Endothelial cell of umbilical vein (primary cell): ENCODE results near the gene TRIM67. TPM values are rescaled to one million over a fixed set of nuclear protein-coding genes. Genes with fewer than 3 reads are reported as not detected.

Experiments used
- BruUV-seq: library from RNA; stranded (reverse); fragments of 400-500 nt; replicated peaks from 2 replicates; lab custom pipeline; 2021; lab: Mats Ljungman, UMichigan
- CTCF ChIA-PET: fragments of 300-600, 350-600 bp; sonication (Branson Sonifier 250); formaldehyde crosslinking; loops from one replicate; lab custom pipeline; 2021; ENCODE audit warnings: antibody characterized with exemption, inconsistent platforms; lab: Charles Lee
- POLR2A ChIA-PET: fragments of 300-600, 350-600 bp; sonication (Branson Sonifier 250); formaldehyde crosslinking; loops from one replicate; lab custom pipeline; 2021; ENCODE audit warnings: antibody characterized with exemption, inconsistent platforms; lab: Charles Lee
- DNase-seq: peaks from one replicate; pipeline ENCODE4 v3.0.0-alpha.2; 2011; ENCODE audit warnings: low read depth, low spot score
- FAIRE-seq: peaks from 2 replicates; lab custom pipeline; 2011; peaks lifted over from hg19 to GRCh38; lab: Jason Lieb, UNC
- H2AFZ ChIP-seq: 2 replicates; pipeline ENCODE4 v1.6.0; 2012; ENCODE audit warnings: low read depth, low read length, control low read depth, inconsistent platforms
- H3K27ac ChIP-seq: 2 replicates; pipeline ENCODE4 v1.5.1; 2011; ENCODE audit warnings: low read depth, mild to moderate bottlenecking, control low read depth, low read length, moderate library complexity; ENCODE audit not compliant: insufficient read depth
- H3K27me3 ChIP-seq, 2 experiments: 2 replicates each; pipeline versions ENCODE4 v1.6.0 to v1.6.1; 2011; ENCODE audit warnings: low read length in 2 of 2, mixed read lengths in 1 of 2; ENCODE audit not compliant: control insufficient read depth in 2 of 2, insufficient read depth in 2 of 2
- H3K36me3 ChIP-seq, 2 experiments: 2 replicates in 1 of 2; 3 replicates in 1 of 2; pipeline ENCODE4 v1.5.1; 2011; ENCODE audit warnings: low read length in 2 of 2, mild to moderate bottlenecking in 1 of 2, moderate library complexity in 1 of 2; ENCODE audit not compliant: control insufficient read depth in 2 of 2, insufficient read depth in 2 of 2; ENCODE audit errors: extremely low read depth in 1 of 2
- H3K4me1 ChIP-seq: 3 replicates; pipeline ENCODE4 v1.5.1; 2011; ENCODE audit warnings: mild to moderate bottlenecking, low read length; ENCODE audit not compliant: control insufficient read depth, insufficient read depth; ENCODE audit errors: extremely low read depth
- H3K4me2 ChIP-seq: 2 replicates; pipeline ENCODE4 v1.6.1; 2011; ENCODE audit warnings: low read length, control low read depth, mixed read lengths; ENCODE audit not compliant: insufficient read depth
- H3K4me3 ChIP-seq, 3 experiments: fragments of 200-600 bp in 1 of 3; sonication (generic), shearing (Covaris generic) in 1 of 3; replicated peaks in 1 of 3; 2 replicates each; pipeline ENCODE4 v1.5.1; 2011 to 2016; ENCODE audit warnings: control low read depth in 3 of 3, low read length in 3 of 3, mild to moderate bottlenecking in 2 of 3, inconsistent platforms in 1 of 3, low read depth in 1 of 3, moderate library complexity in 1 of 3; ENCODE audit not compliant: insufficient read depth in 1 of 3
- H3K79me2 ChIP-seq: 2 replicates; pipeline ENCODE4 v1.6.0; 2012; ENCODE audit warnings: low read length, inconsistent platforms; ENCODE audit not compliant: control insufficient read depth, insufficient read depth
- H3K9ac ChIP-seq: replicated peaks from 2 replicates; pipeline ENCODE3; 2011; ENCODE audit warnings: low read length, control low read depth; ENCODE audit not compliant: insufficient read depth; ENCODE audit errors: extremely low read depth
- H3K9me1 ChIP-seq: replicated peaks from 3 replicates; pipeline ENCODE4 v1.6.0; 2011; ENCODE audit warnings: mild to moderate bottlenecking, low read length; ENCODE audit not compliant: control insufficient read depth, insufficient read depth; ENCODE audit errors: extremely low read depth
- H3K9me3 ChIP-seq: replicated peaks from 2 replicates; pipeline ENCODE4 v1.5.1; 2012; ENCODE audit warnings: low read length, inconsistent platforms; ENCODE audit not compliant: control insufficient read depth, insufficient read depth
- H4K20me1 ChIP-seq: replicated peaks from 2 replicates; pipeline ENCODE3; 2011; ENCODE audit warnings: mild to moderate bottlenecking, low read length; ENCODE audit not compliant: control insufficient read depth, insufficient read depth; ENCODE audit errors: extremely low read depth
- EZH2 ChIP-seq: IDR thresholded peaks from 2 replicates; pipeline ENCODE4 v1.6.1; 2012; ENCODE audit warnings: borderline replicate concordance, low read depth, mild to moderate bottlenecking, moderate library complexity, low read length, inconsistent platforms; ENCODE audit not compliant: severe bottlenecking
- FOS ChIP-seq: IDR thresholded peaks from 2 replicates; pipeline ENCODE4 v1.6.1; 2011; ENCODE audit warnings: mild to moderate bottlenecking, low read length, moderate library complexity, borderline replicate concordance; ENCODE audit not compliant: insufficient read depth
- GATA2 ChIP-seq: IDR thresholded peaks from 2 replicates; pipeline ENCODE4 v1.7.0; 2011; ENCODE audit warnings: low read depth, mild to moderate bottlenecking, moderate library complexity, mixed read lengths, low read length; ENCODE audit not compliant: insufficient read length, insufficient read depth
- JUN ChIP-seq: IDR thresholded peaks from 2 replicates; pipeline ENCODE4 v1.6.1; 2011; ENCODE audit warnings: borderline replicate concordance, low read depth; ENCODE audit not compliant: insufficient read length, insufficient read depth
- MYC ChIP-seq: IDR thresholded peaks from one replicate; pipeline ENCODE4 v1.6.1; 2011; ENCODE audit warnings: mild to moderate bottlenecking, low read depth, low read length
- POLR2A ChIP-seq: IDR thresholded peaks from 2 replicates; pipeline ENCODE4 v1.6.1; 2012; ENCODE audit warnings: low read depth, mild to moderate bottlenecking, control low read depth, low read length
- POLR2AphosphoS5 ChIP-seq: IDR thresholded peaks from 2 replicates; pipeline ENCODE4 v1.6.1; 2012; ENCODE audit warnings: low read depth, mild to moderate bottlenecking, control low read depth, low read length, moderate library complexity; ENCODE audit not compliant: insufficient read depth
- dilution Hi-C: fragments of 300-500 bp; cut with MboI; formaldehyde crosslinking; loops from one replicate; pipeline ENCODE4 v1.15.0; 2019; ENCODE audit warnings: low sequenced_read_pairs; ENCODE audit not compliant: extremely low pct_ligation_motif_present
- intact Hi-C: fragments of 100-400 bp; cut with micrococcal nuclease; formaldehyde crosslinking; loops from one replicate; pipeline ENCODE4 v1.10.0; 2022
- polyA plus RNA-seq, 4 experiments: library from polyadenylated mRNA; depleted of rRNA in 3 of 4; stranded (reverse) in 3 of 4; unstranded in 1 of 4; fragments of >200 nt; gene quantifications; 2 replicates each; pipeline versions ENCODE4 v1.2.1 to v1.2.3, GENCODE V29; 2011 to 2012; ENCODE audit warnings: missing spikeins in 1 of 4
- total RNA-seq: library from RNA; stranded (reverse); gene quantifications from 2 replicates; pipeline ENCODE4 v1.2.3, GENCODE V29; 2021
- TF ChIP-seq, protein P1 (sequence below), 2 donors: IDR thresholded peaks; 1 replicate in 1 of 2; 2 replicates in 1 of 2; pipeline ENCODE4 v1.5.1; 2011; ENCODE audit warnings: low read length in 2 of 2, mild to moderate bottlenecking in 2 of 2, moderate library complexity in 2 of 2, control low read depth in 1 of 2, inconsistent platforms in 1 of 2, low read depth in 1 of 2; ENCODE audit not compliant: insufficient read depth in 1 of 2; ENCODE audit errors: extremely low read depth in 1 of 2
- TF ChIP-seq, protein P2 (sequence below): IDR thresholded peaks from 2 replicates; pipeline ENCODE4 v1.6.1; 2011; ENCODE audit not compliant: insufficient read depth, insufficient read length

The TRIM67 gene
- total and polyA plus RNA-seq, 2 donors (not counting 3 experiments of a cell fraction or from before 2014, with no cell fraction given): not detected

DNA sequence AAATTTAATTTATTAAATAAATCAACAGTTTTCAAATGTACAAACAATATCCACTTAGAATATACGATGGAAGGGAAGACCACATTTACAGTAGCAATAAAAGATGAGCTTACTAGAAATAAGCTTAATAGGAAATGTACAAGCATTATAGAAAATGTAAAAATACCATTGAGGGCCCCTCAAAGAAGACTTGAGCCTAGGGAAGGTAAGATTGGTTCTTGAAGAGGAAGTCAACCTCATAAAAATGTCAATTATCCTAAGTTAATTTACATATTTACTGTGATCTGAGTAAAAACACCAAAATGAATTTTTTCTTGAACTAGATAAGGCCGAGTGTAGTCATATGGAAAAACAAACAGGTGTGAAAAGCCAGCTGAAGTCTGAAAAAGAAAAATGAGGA lies 39.7 kb upstream of the TRIM67 start:
- DNase-seq (no peak), FAIRE-seq (no peak)
- no peak overlapping the region for H3K9ac ChIP-seq
- dilution Hi-C loops (no loop called here), intact Hi-C loops (no loop called here)
- POLR2A ChIA-PET: no interaction called here
- H3K79me2 ChIP-seq: no peaks in the 10 kb centered on the region
- no peak overlapping the region for H3K4me3 ChIP-seq
- H3K4me1 ChIP-seq: no peaks in the 10 kb centered on the region
- H3K27ac ChIP-seq: no peak overlapping the region
- BruUV-seq: no TSS peak
- TF ChIP-seq FOS (no peak), POLR2A (no peak), POLR2AphosphoS5 (no peak), JUN (no peak), EZH2 (no peak), GATA2 (no peak), MYC (no peak)
- TF ChIP-seq, protein P1, sequence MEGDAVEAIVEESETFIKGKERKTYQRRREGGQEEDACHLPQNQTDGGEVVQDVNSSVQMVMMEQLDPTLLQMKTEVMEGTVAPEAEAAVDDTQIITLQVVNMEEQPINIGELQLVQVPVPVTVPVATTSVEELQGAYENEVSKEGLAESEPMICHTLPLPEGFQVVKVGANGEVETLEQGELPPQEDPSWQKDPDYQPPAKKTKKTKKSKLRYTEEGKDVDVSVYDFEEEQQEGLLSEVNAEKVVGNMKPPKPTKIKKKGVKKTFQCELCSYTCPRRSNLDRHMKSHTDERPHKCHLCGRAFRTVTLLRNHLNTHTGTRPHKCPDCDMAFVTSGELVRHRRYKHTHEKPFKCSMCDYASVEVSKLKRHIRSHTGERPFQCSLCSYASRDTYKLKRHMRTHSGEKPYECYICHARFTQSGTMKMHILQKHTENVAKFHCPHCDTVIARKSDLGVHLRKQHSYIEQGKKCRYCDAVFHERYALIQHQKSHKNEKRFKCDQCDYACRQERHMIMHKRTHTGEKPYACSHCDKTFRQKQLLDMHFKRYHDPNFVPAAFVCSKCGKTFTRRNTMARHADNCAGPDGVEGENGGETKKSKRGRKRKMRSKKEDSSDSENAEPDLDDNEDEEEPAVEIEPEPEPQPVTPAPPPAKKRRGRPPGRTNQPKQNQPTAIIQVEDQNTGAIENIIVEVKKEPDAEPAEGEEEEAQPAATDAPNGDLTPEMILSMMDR (IDR thresholded peaks at IDR 0.05; ENCODE audit: extremely low read depth in 1 of 2, insufficient read depth in 1 of 2, low read depth in 1 of 2, low read length in 2 of 2): no peak
- TF ChIP-seq, protein P2, sequence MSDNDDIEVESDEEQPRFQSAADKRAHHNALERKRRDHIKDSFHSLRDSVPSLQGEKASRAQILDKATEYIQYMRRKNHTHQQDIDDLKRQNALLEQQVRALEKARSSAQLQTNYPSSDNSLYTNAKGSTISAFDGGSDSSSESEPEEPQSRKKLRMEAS: no peak
- H3K9me1 ChIP-seq: no peaks in the 10 kb centered on the region
- CTCF ChIA-PET: no interaction called here
- no peaks in the 10 kb centered on the region for H3K9me3 ChIP-seq
- no peaks in the 10 kb centered on the region for H3K36me3 ChIP-seq
- no peaks in the 10 kb centered on the region for H4K20me1 ChIP-seq
- peaks cover 2 to 3% of the 10 kb centered on the region in 2 experiments for H3K27me3 ChIP-seq
- H3K4me2 ChIP-seq: no peak overlapping the region
- no peak overlapping the region for H2AFZ ChIP-seq
